Neural progenitor cell (in vitro differentiated cells): ENCODE data around the gene RABAC1. TPM values are rescaled to one million over a fixed set of nuclear protein-coding genes. Genes with fewer than 3 reads are reported as not detected.
"Not testable (repeated sequence)": the region's sequence is repeated elsewhere in the genome, so short reads cannot be mapped to it uniquely, and the experiment has no call there.

ENCODE experiments used
- DNase-seq: peaks from one replicate; pipeline ENCODE4 v3.0.0-alpha.2; 2016; ENCODE audit warnings: low spot score
- H2AFZ ChIP-seq: fragments of 200-600 bp; sonication (generic); replicated peaks from 2 replicates; pipeline ENCODE4 v1.6.1; 2016; ENCODE audit warnings: antibody characterized with exemption
- H3F3A ChIP-seq: fragments of 200-600 bp; sonication (generic); 2 replicates; pipeline ENCODE4 v1.6.1; 2016; ENCODE audit warnings: antibody characterized with exemption, low read depth
- H3K27ac ChIP-seq: fragments of 200-600 bp; sonication (generic); 2 replicates; pipeline ENCODE4 v1.5.1; 2016; ENCODE audit warnings: mild to moderate bottlenecking
- H3K27me3 ChIP-seq: fragments of 200-600 bp; sonication (generic); 2 replicates; pipeline ENCODE4 v1.6.1; 2016; ENCODE audit warnings: mild to moderate bottlenecking, moderate library complexity
- H3K36me3 ChIP-seq: fragments of 200-600 bp; sonication (generic); 2 replicates; pipeline ENCODE4 v1.5.1; 2016
- H3K4me1 ChIP-seq: fragments of 200-600 bp; sonication (generic); 2 replicates; pipeline ENCODE4 v1.6.1; 2016; ENCODE audit warnings: mixed run types
- H3K4me2 ChIP-seq: fragments of 200-600 bp; sonication (generic); 2 replicates; pipeline ENCODE4 v1.6.1; 2016
- H3K4me3 ChIP-seq: fragments of 200-600 bp; sonication (generic); 2 replicates; pipeline ENCODE4 v1.5.1; 2016
- H3K79me2 ChIP-seq: fragments of 200-600 bp; sonication (generic); 2 replicates; pipeline ENCODE4 v1.6.1; 2016; ENCODE audit warnings: low read depth
- H3K9ac ChIP-seq: fragments of 200-600 bp; sonication (generic); 2 replicates; pipeline ENCODE4 v1.6.1; 2016
- H3K9me3 ChIP-seq: fragments of 200-600 bp; sonication (generic); 2 replicates; pipeline ENCODE4 v1.5.1; 2016; ENCODE audit warnings: low read depth
- H4K20me1 ChIP-seq: fragments of 200-600 bp; sonication (generic); 2 replicates; pipeline ENCODE4 v1.6.1; 2016; ENCODE audit warnings: low read depth
- H3K27ac Mint-ChIP-seq: 3 replicates; pipeline ENCODE4 v1.8.0; 2021; ENCODE audit warnings: mixed read lengths
- H3K27me3 Mint-ChIP-seq: 2 replicates; pipeline ENCODE4 v1.8.0; 2022; ENCODE audit warnings: low read depth, mild to moderate bottlenecking, inconsistent platforms, moderate library complexity, mixed read lengths; ENCODE audit not compliant: insufficient read depth
- H3K36me3 Mint-ChIP-seq: 3 replicates; pipeline ENCODE4 v1.8.0; 2021; ENCODE audit warnings: mixed read lengths
- H3K4me1 Mint-ChIP-seq: 3 replicates; pipeline ENCODE4 v1.8.0; 2021; ENCODE audit warnings: mixed read lengths
- H3K4me3 Mint-ChIP-seq: 3 replicates; pipeline ENCODE4 v1.8.0; 2021; ENCODE audit warnings: mild to moderate bottlenecking, moderate library complexity, mixed read lengths
- H3K9me3 Mint-ChIP-seq: 3 replicates; pipeline ENCODE4 v1.8.0; 2020; ENCODE audit warnings: mixed read lengths
- EZH2 ChIP-seq: fragments of 200-600 bp; sonication (generic); IDR thresholded peaks from 2 replicates; pipeline ENCODE4 v1.6.1; 2017; ENCODE audit warnings: antibody characterized with exemption, mild to moderate bottlenecking, moderate library complexity
- EZH2phosphoT487 ChIP-seq: fragments of 200-600 bp; sonication (generic); IDR thresholded peaks from 2 replicates; pipeline ENCODE4 v1.6.1; 2017; ENCODE audit warnings: antibody characterized with exemption
- total RNA-seq: library from RNA; depleted of rRNA; stranded (reverse); fragments of >200 nt; gene quantifications from 2 replicates; pipeline ENCODE4 v1.2.3, GENCODE V29; 2015; ENCODE audit warnings: low replicate concordance
- TF ChIP-seq, protein P1 (sequence below): fragments of 200-600 bp; sonication (generic); IDR thresholded peaks from 2 replicates; pipeline ENCODE4 v1.5.1; 2017; ENCODE audit warnings: antibody characterized with exemption, mild to moderate bottlenecking

Gene RABAC1
- total RNA-seq, 1 donor from 2014 or later: 33.1 TPM

- Histone ChIP-seq H3K9ac (no peak overlapping the region), H3K9me3 (no peaks in the 10 kb centered on the region), H4K20me1 (no peaks in the 10 kb centered on the region), H3F3A (peaks cover 8% of the 10 kb centered on the region), H3K4me2 (peak overlapping the region; percentile 86), H2AFZ (peak overlapping the region; percentile 86), H3K4me3 (peak overlapping the region; percentile 50), H3K4me1 (no peaks in the 10 kb centered on the region), H3K27me3 (peaks cover 74% of the 10 kb centered on the region), H3K79me2 (no peaks in the 10 kb centered on the region), H3K36me3 (no peaks in the 10 kb centered on the region), H3K27ac (no peak overlapping the region)
- peaks cover 14% of the 10 kb centered on the region for H3K4me1 Mint-ChIP-seq
- peaks cover 37% of the 10 kb centered on the region for H3K27me3 Mint-ChIP-seq
- peak; percentile 53 for TF ChIP-seq EZH2
- TF ChIP-seq, protein P1, sequence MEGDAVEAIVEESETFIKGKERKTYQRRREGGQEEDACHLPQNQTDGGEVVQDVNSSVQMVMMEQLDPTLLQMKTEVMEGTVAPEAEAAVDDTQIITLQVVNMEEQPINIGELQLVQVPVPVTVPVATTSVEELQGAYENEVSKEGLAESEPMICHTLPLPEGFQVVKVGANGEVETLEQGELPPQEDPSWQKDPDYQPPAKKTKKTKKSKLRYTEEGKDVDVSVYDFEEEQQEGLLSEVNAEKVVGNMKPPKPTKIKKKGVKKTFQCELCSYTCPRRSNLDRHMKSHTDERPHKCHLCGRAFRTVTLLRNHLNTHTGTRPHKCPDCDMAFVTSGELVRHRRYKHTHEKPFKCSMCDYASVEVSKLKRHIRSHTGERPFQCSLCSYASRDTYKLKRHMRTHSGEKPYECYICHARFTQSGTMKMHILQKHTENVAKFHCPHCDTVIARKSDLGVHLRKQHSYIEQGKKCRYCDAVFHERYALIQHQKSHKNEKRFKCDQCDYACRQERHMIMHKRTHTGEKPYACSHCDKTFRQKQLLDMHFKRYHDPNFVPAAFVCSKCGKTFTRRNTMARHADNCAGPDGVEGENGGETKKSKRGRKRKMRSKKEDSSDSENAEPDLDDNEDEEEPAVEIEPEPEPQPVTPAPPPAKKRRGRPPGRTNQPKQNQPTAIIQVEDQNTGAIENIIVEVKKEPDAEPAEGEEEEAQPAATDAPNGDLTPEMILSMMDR: no peak
- DNase-seq: no peak
- peaks cover 4% of the 10 kb centered on the region for H3K36me3 Mint-ChIP-seq
- peaks cover 7% of the 10 kb centered on the region for H3K9me3 Mint-ChIP-seq
- peak overlapping the region; percentile 90 for H3K4me3 Mint-ChIP-seq
- no peak overlapping the region for H3K27ac Mint-ChIP-seq
These were observed 18.3 kb downstream of the RABAC1 start for GRCh38 chr19:41940731-41941409.

GRCh38 chr19:41939861-41940730 is 19.0 kb downstream of the RABAC1 start:
- H2AFZ ChIP-seq: peak overlapping the region; percentile 86
- Mint-ChIP-seq H3K27ac (peak overlapping the region; percentile 50), H3K9me3 (peaks cover 7% of the 10 kb centered on the region), H3K36me3 (peaks cover 4% of the 10 kb centered on the region), H3K27me3 (peaks cover 42% of the 10 kb centered on the region), H3K4me3 (peak overlapping the region; percentile 90), H3K4me1 (peaks cover 14% of the 10 kb centered on the region)
- no peaks in the 10 kb centered on the region for H3K4me1 ChIP-seq
- peak; percentile 62 for DNase-seq
- H3K27ac ChIP-seq: no peak overlapping the region
- no peak overlapping the region for H3K9ac ChIP-seq
- H4K20me1 ChIP-seq: no peaks in the 10 kb centered on the region
- H3K9me3 ChIP-seq: no peaks in the 10 kb centered on the region
- TF ChIP-seq EZH2phosphoT487 (peak; percentile 77), EZH2 (peak; percentile 90)
- TF ChIP-seq, protein P1: no peak
- no peaks in the 10 kb centered on the region for H3K36me3 ChIP-seq
- no peaks in the 10 kb centered on the region for H3K79me2 ChIP-seq
- H3K4me2 ChIP-seq: peak overlapping the region; percentile 86
- H3K4me3 ChIP-seq: peak overlapping the region; percentile 50
- H3F3A ChIP-seq: peaks cover 8% of the 10 kb centered on the region
- H3K27me3 ChIP-seq: peaks cover 82% of the 10 kb centered on the region

DNA sequence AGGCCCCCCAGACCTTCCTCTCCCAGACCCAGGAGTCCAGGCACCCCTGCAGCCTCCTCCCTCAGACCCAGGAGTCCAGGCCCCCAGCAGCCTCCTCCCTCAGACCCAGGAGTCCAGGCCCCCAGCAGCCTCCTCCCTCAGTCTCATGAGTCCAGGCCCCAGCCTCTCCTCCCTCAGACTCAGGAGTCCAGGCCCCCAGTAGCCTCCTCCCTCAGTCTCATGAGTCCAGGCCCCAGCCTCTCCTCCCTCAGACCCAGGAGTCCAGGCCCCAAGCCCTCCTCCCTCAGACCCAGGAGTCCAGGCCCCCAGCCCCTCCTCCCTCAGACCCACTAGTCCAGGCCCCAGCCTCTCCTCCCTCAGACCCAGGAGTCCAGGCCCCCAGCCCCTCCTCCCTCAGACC is 19.9 kb downstream of the RABAC1 start:
- not testable (repeated sequence) for H3K9ac ChIP-seq, H3K27ac ChIP-seq, H3K36me3 Mint-ChIP-seq, H3K4me2 ChIP-seq, H3K4me3 Mint-ChIP-seq, H3K4me3 ChIP-seq, H3K27ac Mint-ChIP-seq, H3K4me1 ChIP-seq, H3F3A ChIP-seq, DNase-seq, H4K20me1 ChIP-seq, H3K36me3 ChIP-seq, H3K9me3 ChIP-seq, H3K79me2 ChIP-seq, H3K9me3 Mint-ChIP-seq, H2AFZ ChIP-seq
- H3K27me3 ChIP-seq: peaks cover 90% of the 10 kb centered on the region
- Mint-ChIP-seq H3K4me1 (peaks cover 16% of the 10 kb centered on the region), H3K27me3 (peaks cover 46% of the 10 kb centered on the region)
